Measurements from ENCODE around the gene DLG5. TPM values are rescaled to one million over a fixed set of nuclear protein-coding genes. Genes with fewer than 3 reads are reported as not detected.

Gene DLG5
- total and polyA plus RNA-seq, 9 of the 15 experiments (the other 6 are each of a cell fraction or from before 2014, with no cell fraction given), result 1.4 to 26.8 (median 11.2) TPM

GRCh38 chr10:77909749-77910375, 16.7 kb downstream of the DLG5 start (continued):
- TF ChIP-seq CSDE1 (IDR thresholded peaks at IDR 0.05) (no peak), ZNF764 (CRISPR knock-in tag; IDR thresholded peaks at IDR 0.05; ENCODE audit: low read depth) (no peak), SMARCC2 (IDR thresholded peaks at IDR 0.05; ENCODE audit: low read depth) (peak; percentile 89), SUPT5H (IDR thresholded peaks at IDR 0.05) (no peak), SOX6 (IDR thresholded peaks at IDR 0.05) (peak; percentile 86), GTF3C2 (IDR thresholded peaks at IDR 0.05; ENCODE audit: borderline replicate concordance, extremely low read depth, insufficient read length) (no peak), ZFPM2 (CRISPR knock-in tag; IDR thresholded peaks at IDR 0.05) (0 out of 2 replicates have a peak, but pooled peaks have one; percentile 35), SMAD4 (CRISPR knock-in tag; conservative IDR thresholded peaks at IDR 0.05) (peak; percentile 78), NR1H2 (CRISPR knock-in tag; IDR thresholded peaks at IDR 0.05) (no peak), MTA1 (IDR thresholded peaks at IDR 0.05; ENCODE audit: borderline replicate concordance) (peak; percentile 75), BCL6 (CRISPR knock-in tag; IDR thresholded peaks at IDR 0.05) (0 out of 2 replicates have a peak, but pooled peaks have one; percentile 21), HSF4 (CRISPR knock-in tag; IDR thresholded peaks at IDR 0.05; ENCODE audit: borderline replicate concordance) (peak; percentile 82; the same call in 1 of the 2 replicates), STAT6 (CRISPR knock-in tag; IDR thresholded peaks at IDR 0.05) (no peak), STAT5B (CRISPR knock-in tag; IDR thresholded peaks at IDR 0.05) (no peak)
- TF ChIP-seq, protein P1, sequence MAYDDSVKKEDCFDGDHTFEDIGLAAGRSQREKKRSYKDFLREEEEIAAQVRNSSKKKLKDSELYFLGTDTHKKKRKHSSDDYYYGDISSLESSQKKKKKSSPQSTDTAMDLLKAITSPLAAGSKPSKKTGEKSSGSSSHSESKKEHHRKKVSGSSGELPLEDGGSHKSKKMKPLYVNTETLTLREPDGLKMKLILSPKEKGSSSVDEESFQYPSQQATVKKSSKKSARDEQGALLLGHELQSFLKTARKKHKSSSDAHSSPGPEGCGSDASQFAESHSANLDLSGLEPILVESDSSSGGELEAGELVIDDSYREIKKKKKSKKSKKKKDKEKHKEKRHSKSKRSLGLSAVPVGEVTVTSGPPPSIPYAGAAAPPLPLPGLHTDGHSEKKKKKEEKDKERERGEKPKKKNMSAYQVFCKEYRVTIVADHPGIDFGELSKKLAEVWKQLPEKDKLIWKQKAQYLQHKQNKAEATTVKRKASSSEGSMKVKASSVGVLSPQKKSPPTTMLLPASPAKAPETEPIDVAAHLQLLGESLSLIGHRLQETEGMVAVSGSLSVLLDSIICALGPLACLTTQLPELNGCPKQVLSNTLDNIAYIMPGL (CRISPR knock-in tag; IDR thresholded peaks at IDR 0.05), result no peak
- TF ChIP-seq, protein P2, sequence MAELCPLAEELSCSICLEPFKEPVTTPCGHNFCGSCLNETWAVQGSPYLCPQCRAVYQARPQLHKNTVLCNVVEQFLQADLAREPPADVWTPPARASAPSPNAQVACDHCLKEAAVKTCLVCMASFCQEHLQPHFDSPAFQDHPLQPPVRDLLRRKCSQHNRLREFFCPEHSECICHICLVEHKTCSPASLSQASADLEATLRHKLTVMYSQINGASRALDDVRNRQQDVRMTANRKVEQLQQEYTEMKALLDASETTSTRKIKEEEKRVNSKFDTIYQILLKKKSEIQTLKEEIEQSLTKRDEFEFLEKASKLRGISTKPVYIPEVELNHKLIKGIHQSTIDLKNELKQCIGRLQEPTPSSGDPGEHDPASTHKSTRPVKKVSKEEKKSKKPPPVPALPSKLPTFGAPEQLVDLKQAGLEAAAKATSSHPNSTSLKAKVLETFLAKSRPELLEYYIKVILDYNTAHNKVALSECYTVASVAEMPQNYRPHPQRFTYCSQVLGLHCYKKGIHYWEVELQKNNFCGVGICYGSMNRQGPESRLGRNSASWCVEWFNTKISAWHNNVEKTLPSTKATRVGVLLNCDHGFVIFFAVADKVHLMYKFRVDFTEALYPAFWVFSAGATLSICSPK (IDR thresholded peaks at IDR 0.05; ENCODE audit: borderline replicate concordance), result no peak
- TF ChIP-seq, protein P3, sequence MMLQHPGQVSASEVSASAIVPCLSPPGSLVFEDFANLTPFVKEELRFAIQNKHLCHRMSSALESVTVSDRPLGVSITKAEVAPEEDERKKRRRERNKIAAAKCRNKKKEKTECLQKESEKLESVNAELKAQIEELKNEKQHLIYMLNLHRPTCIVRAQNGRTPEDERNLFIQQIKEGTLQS (IDR thresholded peaks at IDR 0.05), result peak; percentile 68
- TF ChIP-seq, protein P3 (CRISPR knock-in tag; conservative IDR thresholded peaks at IDR 0.05), result no peak
